ENCODE measurements around the gene MAOB. TPM values are rescaled to one million over a fixed set of nuclear protein-coding genes. Genes with fewer than 3 reads are reported as not detected.

MAOB gene
- total and polyA plus RNA-seq, 2 donors (not counting 3 experiments of a cell fraction or from before 2014, with no cell fraction given) = not detected

DNA sequence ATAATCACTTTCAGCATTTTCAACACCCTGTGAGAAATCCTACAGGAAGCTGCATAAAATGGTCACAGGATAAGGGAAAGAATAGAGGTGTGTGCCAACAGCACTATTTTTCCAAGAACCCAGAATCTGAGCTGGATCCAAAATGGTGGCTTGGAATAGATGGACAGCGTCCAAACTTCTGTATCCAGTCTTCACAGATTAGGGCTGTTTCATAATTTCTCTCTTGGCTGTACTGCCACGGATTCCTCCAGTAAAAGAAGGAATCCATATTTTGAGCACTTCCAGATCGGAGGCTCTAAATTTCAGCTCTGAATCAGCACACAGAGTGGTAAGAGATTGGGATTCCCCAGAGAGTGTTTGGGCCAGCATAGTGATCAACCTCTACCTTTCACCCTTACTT, 12.2 kb downstream of the MAOB start:
- Histone ChIP-seq H3K9me3 (replicated peaks; ENCODE audit: control insufficient read depth, insufficient read depth, low read length) (no peaks in the 10 kb centered on the region), H3K27me3 (ENCODE audit: control insufficient read depth in 2 of 2, insufficient read depth in 2 of 2, low read length in 2 of 2) (no peaks in the 10 kb centered on the region), H3K36me3 (ENCODE audit: control insufficient read depth in 2 of 2, extremely low read depth in 1 of 2, insufficient read depth in 2 of 2, low read length in 2 of 2) (no peaks in the 10 kb centered on the region), H4K20me1 (replicated peaks; ENCODE audit: control insufficient read depth, extremely low read depth, insufficient read depth, low read length) (no peaks in the 10 kb centered on the region), H3K4me3 (replicated peaks in 1 of 3; ENCODE audit: insufficient read depth in 1 of 3, low read depth in 1 of 3, low read length in 3 of 3) (no peak overlapping the region), H2AFZ (ENCODE audit: low read depth, low read length) (no peak overlapping the region), H3K9ac (replicated peaks; ENCODE audit: extremely low read depth, insufficient read depth, low read length) (no peak overlapping the region), H3K4me1 (ENCODE audit: control insufficient read depth, extremely low read depth, insufficient read depth, low read length) (no peaks in the 10 kb centered on the region), H3K4me2 (ENCODE audit: insufficient read depth, low read length) (no peak overlapping the region), H3K79me2 (ENCODE audit: control insufficient read depth, insufficient read depth, low read length) (no peaks in the 10 kb centered on the region), H3K27ac (ENCODE audit: insufficient read depth, low read depth, low read length) (no peak overlapping the region), H3K9me1 (replicated peaks; ENCODE audit: control insufficient read depth, extremely low read depth, insufficient read depth, low read length) (no peaks in the 10 kb centered on the region)
- no TSS peak for BruUV-seq (replicated peaks)
- ChIA-PET CTCF (no interaction called here), POLR2A (no interaction called here)
- TF ChIP-seq FOS (IDR thresholded peaks at IDR 0.05; ENCODE audit: borderline replicate concordance, insufficient read depth, low read length) (no peak), JUN (IDR thresholded peaks at IDR 0.05; ENCODE audit: borderline replicate concordance, insufficient read depth, insufficient read length, low read depth) (no peak), MYC (IDR thresholded peaks at IDR 0.05; ENCODE audit: low read depth, low read length) (no peak), POLR2A (IDR thresholded peaks at IDR 0.05; ENCODE audit: low read depth, low read length) (no peak), EZH2 (IDR thresholded peaks at IDR 0.05; ENCODE audit: borderline replicate concordance, low read depth, low read length, severe bottlenecking) (no peak), POLR2AphosphoS5 (IDR thresholded peaks at IDR 0.05; ENCODE audit: insufficient read depth, low read depth, low read length) (no peak), GATA2 (IDR thresholded peaks at IDR 0.05; ENCODE audit: insufficient read depth, insufficient read length, low read depth, low read length) (no peak)
- TF ChIP-seq, protein P1, sequence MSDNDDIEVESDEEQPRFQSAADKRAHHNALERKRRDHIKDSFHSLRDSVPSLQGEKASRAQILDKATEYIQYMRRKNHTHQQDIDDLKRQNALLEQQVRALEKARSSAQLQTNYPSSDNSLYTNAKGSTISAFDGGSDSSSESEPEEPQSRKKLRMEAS (IDR thresholded peaks at IDR 0.05; ENCODE audit: insufficient read depth, insufficient read length) = no peak
- TF ChIP-seq, protein P2, sequence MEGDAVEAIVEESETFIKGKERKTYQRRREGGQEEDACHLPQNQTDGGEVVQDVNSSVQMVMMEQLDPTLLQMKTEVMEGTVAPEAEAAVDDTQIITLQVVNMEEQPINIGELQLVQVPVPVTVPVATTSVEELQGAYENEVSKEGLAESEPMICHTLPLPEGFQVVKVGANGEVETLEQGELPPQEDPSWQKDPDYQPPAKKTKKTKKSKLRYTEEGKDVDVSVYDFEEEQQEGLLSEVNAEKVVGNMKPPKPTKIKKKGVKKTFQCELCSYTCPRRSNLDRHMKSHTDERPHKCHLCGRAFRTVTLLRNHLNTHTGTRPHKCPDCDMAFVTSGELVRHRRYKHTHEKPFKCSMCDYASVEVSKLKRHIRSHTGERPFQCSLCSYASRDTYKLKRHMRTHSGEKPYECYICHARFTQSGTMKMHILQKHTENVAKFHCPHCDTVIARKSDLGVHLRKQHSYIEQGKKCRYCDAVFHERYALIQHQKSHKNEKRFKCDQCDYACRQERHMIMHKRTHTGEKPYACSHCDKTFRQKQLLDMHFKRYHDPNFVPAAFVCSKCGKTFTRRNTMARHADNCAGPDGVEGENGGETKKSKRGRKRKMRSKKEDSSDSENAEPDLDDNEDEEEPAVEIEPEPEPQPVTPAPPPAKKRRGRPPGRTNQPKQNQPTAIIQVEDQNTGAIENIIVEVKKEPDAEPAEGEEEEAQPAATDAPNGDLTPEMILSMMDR (IDR thresholded peaks at IDR 0.05; ENCODE audit: extremely low read depth in 1 of 2, insufficient read depth in 1 of 2, low read depth in 1 of 2, low read length in 2 of 2) = no peak
- DNase-seq (ENCODE audit: low read depth, low spot score) (no peak), FAIRE-seq (no peak)
- dilution Hi-C loops (cut with MboI; ENCODE audit: extremely low pct_ligation_motif_present, low sequenced_read_pairs) = no loop called here
- intact Hi-C loops (cut with micrococcal nuclease) = no loop called here

Data from endothelial cell of umbilical vein (primary cell).